ENCODE results near the gene MYO5A.

GRCh38 chr15:52308446-52309153 lies 220.1 kb downstream of the MYO5A start:
- TF ChIP-seq CTCF (IDR thresholded peaks at IDR 0.05) (no peak), POLR2A (IDR thresholded peaks at IDR 0.05; ENCODE audit: low read depth) (no peak)
